HPDE6-E6E7 (cell line): ENCODE data around the gene CHMP2A.
"Not testable (repeated sequence)": the region's sequence is repeated elsewhere in the genome, so short reads cannot be mapped to it uniquely, and the experiment has no call there.

Source experiments
- DNase-seq: peaks from one replicate; pipeline ENCODE4 v3.0.0; 2011; ENCODE audit warnings: missing footprints; ENCODE audit errors: extremely low spot score

Gene CHMP2A

GRCh38 chr19:58554494-58555368, at the start of gene CHMP2A:
Gene CHMP2A (minus strand): TSS chr19:58555105. CDS start chr19:58554212, 893 bp downstream.
- peak; percentile 92 for DNase-seq

GRCh38 chr19:58586133-58586765, 31.3 kb upstream of the CHMP2A start:
- DNase-seq: no peak

- DNase-seq: no peak
Measured at GRCh38 chr19:58585442-58586132, 30.7 kb upstream of the CHMP2A start.

- DNase-seq: no peak
Measured at GRCh38 chr19:58584498-58585441, 29.9 kb upstream of the CHMP2A start.

GRCh38 chr19:58582985-58583384, 28.1 kb upstream of the CHMP2A start:
- no peak for DNase-seq

GRCh38 chr19:58581227-58582141, 26.6 kb upstream of the CHMP2A start:
- DNase-seq: no peak

- no peak for DNase-seq
Measured at GRCh38 chr19:58579473-58580142, 24.7 kb upstream of the CHMP2A start.

- no peak for DNase-seq
Measured at GRCh38 chr19:58578012-58578925, 23.4 kb upstream of the CHMP2A start.

- DNase-seq: not testable (repeated sequence)
Measured at GRCh38 chr19:58577581-58577980, 22.7 kb upstream of the CHMP2A start.

- peak; percentile 80 for DNase-seq
Measured at GRCh38 chr19:58575183-58576041, 20.5 kb upstream of the CHMP2A start.

- DNase-seq: no peak
Measured at GRCh38 chr19:58573658-58574164, 18.8 kb upstream of the CHMP2A start.

- peak; percentile 99 for DNase-seq
Measured at GRCh38 chr19:58572818-58573657, 18.1 kb upstream of the CHMP2A start, which contains the start of gene MZF1. Gene MZF1 (minus strand): TSS chr19:58573335. CDS start chr19:58571389, 1,946 bp downstream.

- DNase-seq: no peak
Measured at GRCh38 chr19:58572026-58572817, 17.3 kb upstream of the CHMP2A start.

- DNase-seq: no peak
Measured at GRCh38 chr19:58571575-58571947, 16.7 kb upstream of the CHMP2A start.

- no peak for DNase-seq
Measured at GRCh38 chr19:58570770-58571574, 16.1 kb upstream of the CHMP2A start.
